Muscle of back (tissue), 11 donors: Measurements from ENCODE around the gene WNT5B. TPM values are rescaled to one million over a fixed set of nuclear protein-coding genes. Genes with fewer than 3 reads are reported as not detected.

ENCODE experiments used
- DNase-seq, 3 donors: peaks; one replicate each; pipeline versions ENCODE4 v3.0.0 to v3.0.0-alpha.2; 2013
- polyA plus RNA-seq, 10 donors: library from polyadenylated mRNA; unstranded; fragments of 120-200 nt; gene quantifications; one replicate each; pipeline ENCODE4 v1.2.1, GENCODE V29; 2013; ENCODE audit not compliant: insufficient read length in 10 of 10

The WNT5B gene
- polyA plus RNA-seq, 10 donors, result 15.8 to 33.3 (median 30.3) TPM

DNA sequence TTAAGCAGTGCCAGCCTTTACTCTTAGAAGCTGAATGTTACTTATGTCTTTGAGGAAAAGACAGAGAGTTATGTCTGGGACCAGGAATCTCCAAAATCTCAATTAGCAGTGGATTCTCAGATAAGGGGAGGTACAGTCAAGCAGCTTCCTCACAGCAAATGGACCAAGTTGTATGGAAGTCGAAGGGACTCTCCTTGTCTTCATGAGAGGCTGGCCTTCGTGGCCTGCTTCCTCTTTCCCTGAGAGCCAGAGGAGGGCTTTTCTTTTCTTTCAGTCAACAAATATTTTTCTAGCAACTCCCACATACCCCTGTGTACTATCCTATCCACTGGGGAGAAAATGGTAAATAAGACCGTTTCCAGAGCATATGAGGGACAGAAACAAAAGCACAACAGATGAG is 6.6 kb upstream of the WNT5B start:
- no peak for DNase-seq

DNA sequence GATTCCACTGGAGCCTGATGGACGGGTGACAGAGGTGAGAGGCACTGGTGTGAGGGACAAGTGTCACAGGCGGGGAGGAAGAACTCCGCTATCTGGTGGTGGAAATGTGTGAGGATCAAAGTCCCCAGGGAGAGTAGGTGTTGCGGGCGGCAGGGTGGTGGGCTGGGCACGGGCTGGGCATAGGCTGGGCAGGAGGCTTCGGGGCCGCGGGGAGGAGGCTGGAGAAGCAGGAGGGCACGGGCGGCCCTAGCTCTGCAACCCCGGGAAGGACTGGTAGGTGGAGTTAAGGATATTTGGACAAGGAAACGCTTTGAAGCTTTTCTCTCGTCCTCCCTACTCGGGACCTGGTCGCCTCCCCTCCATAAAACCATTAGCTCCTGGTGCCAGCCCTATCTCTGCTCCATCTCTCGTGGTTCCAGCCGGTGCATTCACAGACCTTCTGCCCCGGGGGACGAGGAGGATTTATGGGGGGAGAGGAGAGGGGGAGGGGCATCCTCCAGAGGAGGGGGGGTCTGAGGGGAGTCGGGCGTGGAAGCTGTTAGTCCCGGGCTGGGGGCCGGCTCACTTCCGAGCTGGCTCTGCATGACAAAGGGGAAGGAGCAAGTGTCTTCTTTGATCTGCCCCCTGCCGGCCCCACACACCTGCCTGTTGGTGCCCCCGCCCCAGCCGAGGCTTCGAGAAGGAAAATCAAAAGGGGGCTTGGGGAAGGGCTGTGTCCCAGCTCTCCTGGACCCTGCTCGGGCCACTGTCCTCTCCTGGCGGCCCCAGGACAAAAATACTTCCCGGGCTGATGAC is 504 bp downstream of the WNT5B start:
- peak in 1 of 3 donors; percentile 57 for DNase-seq

DNA sequence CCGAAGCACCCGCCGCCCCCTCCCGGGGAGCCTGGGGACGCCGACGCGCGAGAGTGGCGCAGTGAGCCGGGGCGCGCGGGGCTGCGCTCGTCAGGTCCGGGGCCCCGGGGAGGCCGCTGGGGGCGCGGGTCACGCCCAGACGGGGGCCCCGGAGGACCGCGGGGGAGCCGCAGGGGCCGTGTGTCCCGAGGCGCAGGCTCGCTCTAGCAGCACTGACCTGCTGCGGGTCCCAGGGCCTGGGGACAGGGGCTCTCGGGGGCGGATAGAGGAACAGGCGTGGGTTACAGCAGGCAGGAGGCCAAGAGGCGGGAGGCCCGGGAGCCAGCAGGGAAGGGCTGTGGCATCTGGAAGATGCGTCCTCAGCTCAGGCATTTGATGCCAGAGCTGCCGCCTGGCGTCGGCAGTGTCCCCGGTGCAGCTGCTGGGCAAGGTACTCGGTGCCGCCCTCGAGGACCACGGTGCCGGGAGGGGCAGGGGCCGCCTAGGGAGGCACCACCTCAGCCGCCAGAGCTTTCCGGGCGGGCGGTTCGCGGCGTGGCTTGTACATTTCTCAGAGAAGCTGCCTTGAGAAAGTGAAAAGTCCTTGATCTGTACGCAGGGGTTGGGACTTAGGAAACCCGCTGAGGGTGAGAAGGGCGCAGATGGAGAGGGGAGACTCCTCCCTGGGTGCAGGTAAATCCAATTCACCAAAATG is 1.2 kb downstream of the WNT5B start:
- peak; percentile 47 to 79 (median 61) for DNase-seq

DNA sequence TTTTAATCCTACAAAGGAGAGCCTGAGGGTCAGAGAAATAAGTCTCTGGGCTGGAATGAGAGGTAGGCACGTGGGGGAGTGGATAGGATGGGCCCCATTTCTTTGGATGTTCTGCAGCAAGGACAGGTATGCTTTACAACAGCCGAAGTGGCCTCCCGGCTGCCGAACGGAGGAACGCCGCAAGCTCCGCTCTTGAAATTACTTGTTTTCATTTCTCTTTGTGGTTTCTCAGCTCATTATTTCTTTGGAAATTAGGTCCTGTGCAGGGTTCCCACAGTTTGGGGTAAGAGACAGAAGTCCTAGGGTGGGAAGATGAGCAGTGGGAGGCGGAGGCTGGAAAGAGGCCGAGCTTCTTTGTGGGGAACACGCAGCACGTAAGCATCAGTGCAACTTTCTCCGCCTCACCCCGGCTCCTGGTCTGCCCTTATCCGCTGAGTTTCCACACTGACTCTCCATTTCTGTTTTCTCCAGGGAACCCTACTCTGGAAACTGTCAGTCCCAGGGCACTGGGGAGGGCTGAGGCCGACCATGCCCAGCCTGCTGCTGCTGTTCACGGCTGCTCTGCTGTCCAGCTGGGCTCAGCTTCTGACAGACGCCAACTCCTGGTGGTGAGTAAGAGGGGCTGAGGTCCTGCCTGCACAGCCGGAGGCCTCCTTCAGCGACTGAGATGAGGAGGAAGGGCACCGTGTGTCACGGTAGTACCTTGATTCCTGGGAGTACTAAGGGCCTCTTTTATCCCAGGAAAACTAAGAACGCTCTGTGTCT is 2.0 kb downstream of the WNT5B start:
- DNase-seq, result peak in 1 of 3 donors; percentile 44

DNA sequence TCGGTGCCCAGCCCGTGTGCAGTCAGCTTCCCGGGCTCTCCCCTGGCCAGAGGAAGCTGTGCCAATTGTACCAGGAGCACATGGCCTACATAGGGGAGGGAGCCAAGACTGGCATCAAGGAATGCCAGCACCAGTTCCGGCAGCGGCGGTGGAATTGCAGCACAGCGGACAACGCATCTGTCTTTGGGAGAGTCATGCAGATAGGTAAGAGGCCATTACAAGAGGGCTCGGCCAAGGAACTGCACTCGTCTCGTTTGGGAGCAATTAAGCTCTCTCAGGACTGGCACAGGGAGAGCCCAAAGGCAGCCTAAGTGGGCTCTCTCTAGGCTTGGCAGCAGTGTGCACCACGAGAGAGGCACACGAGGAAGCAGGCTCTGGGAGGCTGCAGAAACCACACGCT is 3.7 kb downstream of the WNT5B start:
- DNase-seq, result no peak

DNA sequence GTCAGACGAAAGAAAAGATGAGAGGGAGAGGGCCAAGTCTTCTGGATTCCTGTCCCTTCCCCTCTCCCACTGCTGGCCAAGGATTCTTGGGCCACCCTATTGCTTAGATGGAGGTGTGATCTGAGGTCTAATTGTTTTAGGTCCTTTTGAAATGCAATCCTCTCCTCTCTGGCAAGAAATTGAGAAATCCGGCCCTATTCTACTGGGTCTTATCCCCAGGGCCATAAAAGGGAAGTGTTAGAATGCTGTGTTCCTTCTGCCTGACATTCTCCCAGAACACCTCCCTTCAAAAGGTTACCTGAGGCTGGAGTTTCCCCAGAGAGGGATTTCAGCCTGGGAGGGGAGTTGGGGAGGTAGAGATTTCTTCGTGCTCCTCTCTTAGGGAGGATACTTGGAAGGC is 4.4 kb downstream of the WNT5B start:
- no peak for DNase-seq

DNA sequence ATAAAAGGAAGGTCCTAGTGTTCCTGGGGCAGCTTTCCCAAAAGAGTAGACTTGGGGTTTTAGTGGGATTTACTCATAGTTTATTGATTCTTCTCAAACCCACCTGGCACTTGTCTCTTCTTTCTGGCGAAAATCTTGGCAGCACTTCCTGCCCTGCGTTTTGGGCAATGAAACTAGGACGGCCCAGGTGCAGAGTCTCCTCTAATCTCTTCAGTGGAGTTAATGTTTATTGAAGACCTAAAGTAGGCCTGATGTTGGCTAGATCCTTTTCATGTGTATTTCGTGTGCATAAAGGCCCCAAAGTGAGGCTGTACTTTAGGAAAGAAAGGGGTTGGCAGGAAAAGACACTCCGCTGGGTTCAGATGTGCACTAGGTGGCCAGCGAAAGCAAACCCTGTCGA is 5.1 kb downstream of the WNT5B start:
- no peak for DNase-seq

DNA sequence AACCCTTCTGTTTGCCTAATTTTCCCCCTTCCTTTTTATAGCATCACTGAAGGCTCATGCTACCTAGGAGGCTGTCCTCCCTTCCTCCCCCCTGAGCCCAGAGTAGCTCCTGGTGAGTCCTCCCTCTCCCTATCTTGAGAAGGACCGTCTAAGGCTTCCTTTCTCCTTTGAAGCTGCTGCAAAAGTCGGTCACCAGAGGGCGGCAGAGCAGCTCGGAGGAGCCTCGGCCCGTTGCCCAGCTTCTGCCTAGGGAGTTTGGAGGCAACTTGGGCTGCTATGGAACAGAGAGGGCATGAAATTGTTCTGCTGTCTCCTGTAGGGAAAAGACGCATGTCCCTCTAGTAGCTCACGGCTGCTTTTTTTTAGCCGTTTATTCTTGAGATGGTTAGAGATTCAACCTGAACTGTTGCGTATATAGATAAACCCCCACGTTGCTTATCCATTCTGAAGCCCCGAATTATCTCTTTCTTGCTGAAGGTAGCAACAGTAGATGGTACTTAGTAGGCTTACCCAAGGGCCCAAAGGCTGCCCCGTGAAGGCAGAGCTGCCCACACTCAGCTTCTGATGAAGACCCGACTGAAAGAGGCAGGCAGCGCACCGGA is 5.7 kb downstream of the WNT5B start:
- DNase-seq, result peak; percentile 62 to 85 (median 81)

DNA sequence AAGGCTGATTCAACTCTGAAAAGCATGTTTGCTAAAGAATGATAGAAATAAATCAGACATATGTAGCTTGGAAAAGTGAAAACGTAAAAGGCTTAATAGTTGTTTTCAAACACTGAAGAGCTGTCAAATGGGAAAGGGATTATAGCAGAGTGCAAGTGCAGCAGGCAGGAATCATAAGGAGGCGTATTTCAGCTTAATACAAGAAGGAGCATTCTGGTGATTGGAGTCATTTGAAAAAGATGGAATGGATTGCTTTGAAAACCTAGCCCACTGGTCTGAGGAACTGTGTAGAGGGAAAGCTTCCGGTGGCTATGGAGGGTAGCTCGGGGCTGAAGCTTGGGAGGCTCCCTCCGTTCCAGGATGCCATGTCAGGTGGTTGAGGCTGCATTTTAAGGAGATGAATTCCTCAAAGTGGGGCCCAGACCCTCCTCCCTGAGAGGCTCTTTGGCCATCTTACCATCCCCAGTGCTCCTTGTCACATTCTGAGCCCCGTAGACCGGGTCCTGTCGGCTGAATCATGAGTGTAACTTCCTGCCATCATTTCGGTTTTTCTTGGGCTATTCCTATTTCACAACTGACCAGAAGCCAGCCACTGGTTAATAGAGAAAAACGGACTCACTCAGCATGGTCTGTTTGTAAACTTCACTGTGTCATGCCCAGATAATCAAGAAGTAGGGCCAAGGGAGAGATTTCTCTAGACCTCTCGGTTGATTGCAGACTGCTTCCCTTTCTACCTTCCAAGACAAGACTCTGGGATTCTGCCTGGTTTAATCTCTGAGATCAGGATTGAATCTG is 6.5 kb downstream of the WNT5B start:
- no peak for DNase-seq

DNA sequence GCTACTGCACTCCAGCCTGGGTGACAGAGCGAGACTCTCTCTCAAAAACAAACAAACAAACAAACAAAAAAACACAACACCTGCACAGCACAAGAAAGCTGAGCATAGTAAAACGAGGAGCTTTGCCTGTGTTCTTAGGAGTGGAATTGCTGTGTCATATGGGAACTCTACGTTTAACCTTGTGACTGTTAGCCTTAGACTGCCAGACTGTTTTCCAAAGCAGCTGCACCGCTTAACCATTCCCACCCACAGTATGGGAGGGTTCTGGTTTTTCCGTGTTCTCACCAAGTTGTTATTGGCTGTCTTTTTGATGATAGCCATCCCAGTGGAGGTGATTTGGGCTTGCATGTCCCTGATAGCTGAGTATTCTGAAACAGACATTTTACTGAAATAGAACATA is 9.2 kb downstream of the WNT5B start:
- DNase-seq, result peak; percentile 48 to 75 (median 65)

DNA sequence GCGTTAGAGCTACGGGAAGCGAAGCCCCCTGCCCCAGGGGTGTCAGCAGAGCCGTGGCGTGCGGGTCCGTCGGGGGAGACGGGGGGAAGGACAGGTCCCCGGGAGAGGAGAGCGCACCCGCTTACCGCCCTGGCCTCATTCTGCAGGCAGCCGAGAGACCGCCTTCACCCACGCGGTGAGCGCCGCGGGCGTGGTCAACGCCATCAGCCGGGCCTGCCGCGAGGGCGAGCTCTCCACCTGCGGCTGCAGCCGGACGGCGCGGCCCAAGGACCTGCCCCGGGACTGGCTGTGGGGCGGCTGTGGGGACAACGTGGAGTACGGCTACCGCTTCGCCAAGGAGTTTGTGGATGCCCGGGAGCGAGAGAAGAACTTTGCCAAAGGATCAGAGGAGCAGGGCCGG is 10.5 kb downstream of the WNT5B start:
- DNase-seq, result no peak

DNA sequence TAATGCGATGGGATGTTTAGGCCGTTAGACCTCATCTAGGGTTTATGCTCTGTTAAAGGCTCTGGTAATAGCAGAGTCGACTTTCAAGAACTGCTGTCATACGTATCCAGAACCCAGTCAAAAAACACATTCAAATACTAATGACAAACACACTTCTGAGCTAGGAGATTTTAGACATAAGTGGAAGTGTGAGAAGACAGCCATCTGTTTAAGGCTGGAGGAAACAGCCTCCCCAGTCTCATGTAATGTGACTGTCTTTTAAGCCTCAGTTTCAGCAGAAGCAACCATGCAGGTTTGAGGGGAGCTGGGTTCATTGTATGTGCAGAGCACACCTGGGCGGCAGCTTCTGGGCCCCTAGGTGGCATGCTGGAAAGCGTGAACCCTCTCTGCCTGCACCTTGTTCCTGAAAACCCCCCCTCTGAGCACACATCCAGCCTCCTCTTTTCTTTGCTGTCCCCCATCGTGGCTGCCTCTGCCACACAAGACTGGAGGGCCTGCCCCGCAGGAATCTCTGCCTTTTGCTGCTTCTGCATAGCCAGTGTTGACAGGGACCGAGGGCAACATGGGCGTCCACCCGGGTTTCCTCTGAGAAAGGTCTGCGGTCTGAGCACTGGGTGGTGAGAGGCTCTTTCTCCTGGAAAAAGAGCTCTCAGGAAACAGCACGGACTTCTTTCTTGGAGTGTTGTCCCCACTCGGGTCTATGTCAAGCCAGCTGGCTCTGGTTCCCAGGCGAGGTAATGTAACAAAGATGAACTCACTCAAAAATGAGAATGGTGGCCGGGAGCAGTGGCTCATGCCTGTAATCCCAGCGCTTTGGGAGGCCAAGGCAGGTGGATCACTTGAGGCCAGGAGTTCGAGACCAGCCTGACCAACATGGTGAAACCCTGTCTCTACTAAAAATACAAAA is 11.6 kb downstream of the WNT5B start:
- peak in 2 of 3 donors; percentile 55 to 72 for DNase-seq

DNA sequence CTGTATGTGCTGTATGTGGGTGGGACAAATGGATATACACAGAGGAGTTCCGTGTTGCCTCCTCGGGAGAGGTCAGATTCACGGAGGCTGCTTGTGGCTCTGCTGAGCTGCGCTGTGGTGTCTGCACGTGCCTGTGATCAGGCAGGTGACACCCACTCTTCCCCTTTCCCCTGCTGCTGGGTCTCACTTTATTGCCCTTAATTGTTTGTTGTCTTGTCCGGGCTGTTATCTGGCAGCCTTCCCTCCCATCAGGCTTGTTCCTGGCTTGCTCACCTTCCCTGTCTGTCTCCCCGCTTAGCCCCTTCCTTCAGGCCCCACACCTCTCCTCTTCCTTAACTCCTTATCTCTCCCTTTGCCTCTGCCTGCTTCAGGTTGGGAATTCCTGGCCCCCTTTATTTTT is 13.5 kb downstream of the WNT5B start:
- no peak for DNase-seq

DNA sequence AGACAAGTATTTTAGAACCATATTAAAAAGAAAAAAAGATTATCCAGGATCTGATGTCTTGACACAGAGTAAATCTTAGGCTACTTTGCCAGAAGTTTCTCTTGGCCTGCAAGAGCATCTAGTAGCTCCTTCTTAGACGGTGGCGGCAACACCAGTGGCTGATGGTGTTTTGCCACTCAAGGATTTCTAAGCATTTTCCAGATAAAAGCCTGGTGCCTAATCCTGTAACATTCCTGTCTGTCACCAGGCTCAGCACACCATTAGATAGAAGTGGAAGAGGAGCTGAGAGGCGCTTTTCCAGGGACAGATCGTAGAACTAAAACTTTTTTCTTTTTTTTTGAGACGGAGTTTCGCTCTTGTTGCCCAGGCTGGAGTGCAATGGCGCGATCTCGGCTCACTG is 14.0 kb downstream of the WNT5B start:
- DNase-seq, result no peak

DNA sequence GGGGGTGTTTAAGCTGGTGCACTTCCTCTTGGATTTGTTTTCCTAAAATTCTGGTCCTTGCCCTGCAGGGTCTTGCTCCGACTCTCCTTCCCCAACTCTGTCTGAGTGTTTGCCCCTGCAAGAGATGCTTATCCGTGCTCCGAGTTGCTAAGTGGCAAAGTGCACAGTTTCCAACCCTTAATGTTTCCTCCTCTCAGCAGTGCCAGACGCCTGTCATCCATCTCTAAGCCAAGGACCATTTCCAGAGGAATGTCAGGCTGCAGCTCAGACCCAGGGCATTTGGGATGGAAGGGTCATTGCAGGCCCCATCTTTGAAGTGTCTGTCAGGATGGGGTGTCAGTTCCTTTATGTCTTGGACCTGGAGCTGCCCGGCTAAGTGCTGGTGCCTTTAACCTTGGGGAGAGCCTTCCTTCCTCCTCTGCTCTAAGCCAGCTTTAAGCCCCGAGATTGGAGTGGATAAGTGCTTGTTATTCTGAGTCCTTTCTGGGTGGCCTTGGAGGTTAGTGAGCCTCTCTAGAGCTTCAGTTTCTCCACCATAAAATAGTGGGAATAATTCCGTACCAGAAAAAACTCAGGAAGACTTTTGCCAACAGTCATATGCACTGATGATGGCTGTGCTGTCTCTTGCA is 15.0 kb downstream of the WNT5B start:
- DNase-seq, result no peak

DNA sequence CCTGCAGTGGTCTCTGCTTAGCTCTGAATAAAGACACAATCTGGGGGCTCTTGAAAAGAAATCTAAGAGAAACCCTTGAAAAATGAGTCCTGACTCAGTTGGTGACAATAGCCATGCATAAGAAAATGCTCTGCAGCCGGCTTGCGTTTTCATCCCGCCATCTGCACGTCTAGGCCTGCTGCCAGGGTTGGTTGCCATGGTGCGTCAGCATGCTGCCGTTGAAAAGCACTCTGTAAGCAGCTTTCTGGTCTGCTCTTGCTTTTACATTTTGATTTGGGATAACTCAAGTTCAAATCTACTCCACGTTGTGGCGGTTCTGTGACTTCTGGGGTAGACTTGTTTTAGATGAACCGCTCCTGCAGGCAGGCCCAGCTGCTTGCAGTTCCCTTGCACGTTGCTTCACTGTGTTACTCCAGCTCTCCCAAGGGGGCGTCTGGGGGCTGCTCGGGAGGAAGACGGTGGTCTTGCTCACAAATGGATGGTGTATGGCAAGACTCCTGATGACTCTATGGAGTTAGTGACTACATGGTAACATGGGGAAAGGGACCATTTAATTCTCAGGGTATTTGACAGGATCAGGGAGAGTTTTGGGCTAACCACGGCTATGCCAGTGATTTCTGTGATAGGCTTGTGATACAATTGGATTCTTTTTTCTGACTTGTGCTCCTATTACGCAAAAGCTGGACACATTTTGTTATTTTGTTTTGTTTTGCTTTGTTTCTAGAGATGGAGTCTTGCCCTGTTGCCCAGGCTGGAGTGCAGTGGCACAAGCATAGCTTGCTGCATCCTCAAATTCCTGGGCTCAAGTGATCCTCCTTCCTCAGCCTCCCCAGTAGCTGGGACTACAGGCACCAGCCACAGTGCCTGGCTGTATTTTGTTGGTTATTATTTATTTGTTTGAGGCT is 15.8 kb downstream of the WNT5B start:
- DNase-seq, result peak; percentile 88 to 95 (median 89)

DNA sequence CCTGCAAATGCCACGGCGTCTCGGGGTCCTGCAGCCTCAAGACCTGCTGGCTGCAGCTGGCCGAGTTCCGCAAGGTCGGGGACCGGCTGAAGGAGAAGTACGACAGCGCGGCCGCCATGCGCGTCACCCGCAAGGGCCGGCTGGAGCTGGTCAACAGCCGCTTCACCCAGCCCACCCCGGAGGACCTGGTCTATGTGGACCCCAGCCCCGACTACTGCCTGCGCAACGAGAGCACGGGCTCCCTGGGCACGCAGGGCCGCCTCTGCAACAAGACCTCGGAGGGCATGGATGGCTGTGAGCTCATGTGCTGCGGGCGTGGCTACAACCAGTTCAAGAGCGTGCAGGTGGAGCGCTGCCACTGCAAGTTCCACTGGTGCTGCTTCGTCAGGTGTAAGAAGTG is 16.8 kb downstream of the WNT5B start:
- DNase-seq, result no peak

DNA sequence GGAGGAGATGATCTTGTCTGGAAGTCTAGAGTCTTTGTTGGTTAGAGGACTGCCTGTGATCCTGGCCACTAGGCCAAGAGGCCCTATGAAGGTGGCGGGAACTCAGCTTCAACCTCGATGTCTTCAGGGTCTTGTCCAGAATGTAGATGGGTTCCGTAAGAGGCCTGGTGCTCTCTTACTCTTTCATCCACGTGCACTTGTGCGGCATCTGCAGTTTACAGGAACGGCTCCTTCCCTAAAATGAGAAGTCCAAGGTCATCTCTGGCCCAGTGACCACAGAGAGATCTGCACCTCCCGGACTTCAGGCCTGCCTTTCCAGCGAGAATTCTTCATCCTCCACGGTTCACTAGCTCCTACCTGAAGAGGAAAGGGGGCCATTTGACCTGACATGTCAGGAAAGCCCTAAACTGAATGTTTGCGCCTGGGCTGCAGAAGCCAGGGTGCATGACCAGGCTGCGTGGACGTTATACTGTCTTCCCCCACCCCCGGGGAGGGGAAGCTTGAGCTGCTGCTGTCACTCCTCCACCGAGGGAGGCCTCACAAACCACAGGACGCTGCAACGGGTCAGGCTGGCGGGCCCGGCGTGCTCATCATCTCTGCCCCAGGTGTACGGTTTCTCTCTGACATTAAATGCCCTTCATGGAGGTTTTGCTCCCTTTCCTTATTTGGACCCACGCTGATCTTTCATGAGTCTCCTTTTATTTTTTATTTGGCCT is 17.7 kb downstream of the WNT5B start:
- DNase-seq, result no peak
